Stomach (tissue), 4 donors: ENCODE measurements around the gene PROCR.

Source experiments
- CTCF ChIP-seq, 7 experiments: fragments of 450-650 bp in 4 of 7; fragments of 200-600 bp in 3 of 7; sonication (generic) in 3 of 7; IDR thresholded peaks; one replicate each; pipeline ENCODE4 v1.5.1; 2016 to 2019; ENCODE audit warnings: antibody characterized with exemption in 7 of 7, control low read depth in 2 of 7, mild to moderate bottlenecking in 1 of 7
- EP300 ChIP-seq: sonication (generic); formaldehyde crosslinking; IDR thresholded peaks from one replicate; pipeline ENCODE4 v1.6.1; 2017; ENCODE audit warnings: antibody characterized with exemption
- POLR2A ChIP-seq, 4 donors: fragments of 450-650 bp; IDR thresholded peaks; one replicate each; pipeline ENCODE4 v1.6.1; 2016; ENCODE audit warnings: antibody characterized with exemption in 4 of 4, control low read depth in 2 of 4, mild to moderate bottlenecking in 1 of 4, moderate library complexity in 1 of 4

- no peak for TF ChIP-seq POLR2A (IDR thresholded peaks at IDR 0.05)
- TF ChIP-seq CTCF (IDR thresholded peaks at IDR 0.05): no peak
- TF ChIP-seq EP300: no peak
These were observed 38.8 kb upstream of the PROCR start for GRCh38 chr20:35133031-35133430.
